Measurements from ENCODE around the gene NBEAL2.
"Not testable (repeated sequence)": the region's sequence is repeated elsewhere in the genome, so short reads cannot be mapped to it uniquely, and the experiment has no call there.

The NBEAL2 gene

DNA sequence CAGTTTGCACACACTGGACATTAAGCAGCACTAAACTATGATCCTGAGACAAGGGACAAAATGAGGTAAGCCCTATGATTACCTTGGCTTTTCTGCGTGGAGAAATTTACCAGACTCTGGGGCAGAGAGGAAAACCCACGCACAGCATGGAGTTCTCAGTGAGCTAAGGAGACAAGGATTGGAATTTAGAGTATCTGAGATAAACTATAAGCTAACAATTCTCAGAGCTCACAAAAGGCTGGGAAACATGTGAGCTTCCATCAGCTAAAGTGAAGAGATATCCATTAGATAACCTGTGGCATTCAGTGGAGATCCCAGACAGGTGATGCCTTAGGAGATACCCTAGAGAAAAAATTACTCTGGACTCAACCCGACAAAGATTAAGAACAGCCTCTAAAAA lies 48.7 kb downstream of the NBEAL2 start:
- no peaks in the 10 kb centered on the region for H3K9me3 ChIP-seq
- DNase-seq: no peak
- intact Hi-C loops (cut with DNase I; ENCODE audit: low total_unique reads): no loop called here

DNA sequence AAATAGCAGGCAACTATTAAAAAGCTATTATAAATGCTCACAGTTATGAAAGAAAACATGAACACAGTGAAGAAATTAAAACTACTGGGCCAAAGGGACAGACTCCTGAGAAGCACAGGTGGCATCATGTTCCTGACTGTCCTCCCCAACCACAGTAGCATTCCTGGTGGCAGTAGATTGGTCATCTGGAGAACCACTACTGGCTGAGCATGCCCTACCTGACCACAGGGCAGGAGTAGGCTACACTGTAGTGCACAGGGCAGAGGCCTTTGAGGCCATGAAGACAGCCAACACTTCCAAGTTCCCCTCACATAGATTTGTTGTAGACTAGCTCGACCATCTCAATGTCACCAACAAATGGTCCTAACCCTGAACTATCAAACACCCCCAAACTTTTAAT lies 49.2 kb downstream of the NBEAL2 start:
- no peak for DNase-seq
- Histone ChIP-seq H3K27ac (no peak overlapping the region), H3K27me3 (no peaks in the 10 kb centered on the region), H3K9me3 (no peaks in the 10 kb centered on the region), H3K36me3 (peaks cover 0 to 22% (median 0%) of the 10 kb centered on the region in 3 donors), H3K4me1 (no peaks in the 10 kb centered on the region), H3K4me3 (no peak overlapping the region)
- intact Hi-C loops (cut with DNase I; ENCODE audit: low total_unique reads): no loop called here
- TF ChIP-seq, protein P1, sequence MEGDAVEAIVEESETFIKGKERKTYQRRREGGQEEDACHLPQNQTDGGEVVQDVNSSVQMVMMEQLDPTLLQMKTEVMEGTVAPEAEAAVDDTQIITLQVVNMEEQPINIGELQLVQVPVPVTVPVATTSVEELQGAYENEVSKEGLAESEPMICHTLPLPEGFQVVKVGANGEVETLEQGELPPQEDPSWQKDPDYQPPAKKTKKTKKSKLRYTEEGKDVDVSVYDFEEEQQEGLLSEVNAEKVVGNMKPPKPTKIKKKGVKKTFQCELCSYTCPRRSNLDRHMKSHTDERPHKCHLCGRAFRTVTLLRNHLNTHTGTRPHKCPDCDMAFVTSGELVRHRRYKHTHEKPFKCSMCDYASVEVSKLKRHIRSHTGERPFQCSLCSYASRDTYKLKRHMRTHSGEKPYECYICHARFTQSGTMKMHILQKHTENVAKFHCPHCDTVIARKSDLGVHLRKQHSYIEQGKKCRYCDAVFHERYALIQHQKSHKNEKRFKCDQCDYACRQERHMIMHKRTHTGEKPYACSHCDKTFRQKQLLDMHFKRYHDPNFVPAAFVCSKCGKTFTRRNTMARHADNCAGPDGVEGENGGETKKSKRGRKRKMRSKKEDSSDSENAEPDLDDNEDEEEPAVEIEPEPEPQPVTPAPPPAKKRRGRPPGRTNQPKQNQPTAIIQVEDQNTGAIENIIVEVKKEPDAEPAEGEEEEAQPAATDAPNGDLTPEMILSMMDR (IDR thresholded peaks at IDR 0.05): no peak

More for the DNA sequence above, 48.7 kb downstream of the NBEAL2 start:
- no peaks in the 10 kb centered on the region for H3K27me3 ChIP-seq
- no peak overlapping the region for H3K4me3 ChIP-seq
- no peaks in the 10 kb centered on the region for H3K4me1 ChIP-seq
- TF ChIP-seq, protein P1 (IDR thresholded peaks at IDR 0.05): no peak
- peaks cover 0 to 19% (median 0%) of the 10 kb centered on the region in 3 donors for H3K36me3 ChIP-seq
- no peak overlapping the region for H3K27ac ChIP-seq

DNA sequence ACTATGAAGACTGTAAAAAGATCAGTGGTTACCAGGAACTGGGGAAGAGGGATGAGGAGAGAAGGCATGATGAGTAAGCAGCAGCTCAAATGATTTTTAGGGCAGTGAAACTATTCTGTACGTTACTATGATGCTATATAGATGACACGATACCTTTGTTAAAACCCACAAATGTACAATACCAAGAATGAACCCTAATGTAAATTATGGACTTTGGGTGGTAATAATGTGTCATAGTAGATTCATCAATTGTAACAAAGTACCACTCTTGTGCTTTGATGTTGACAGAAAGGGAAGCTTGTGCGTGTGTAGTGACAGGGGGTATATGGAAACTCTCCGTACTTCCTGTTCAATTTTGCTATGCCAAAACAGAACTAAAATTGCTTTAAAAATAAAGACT lies 51.6 kb downstream of the NBEAL2 start:
- DNase-seq; H3K27me3 ChIP-seq; H3K9me3 ChIP-seq; H3K27ac ChIP-seq; H3K4me3 ChIP-seq; intact Hi-C loops (cut with DNase I; ENCODE audit: low total_unique reads); H3K4me1 ChIP-seq: not testable (repeated sequence)
- H3K36me3 ChIP-seq: peaks cover 8 to 46% (median 18%) of the 10 kb centered on the region in 3 donors

DNA sequence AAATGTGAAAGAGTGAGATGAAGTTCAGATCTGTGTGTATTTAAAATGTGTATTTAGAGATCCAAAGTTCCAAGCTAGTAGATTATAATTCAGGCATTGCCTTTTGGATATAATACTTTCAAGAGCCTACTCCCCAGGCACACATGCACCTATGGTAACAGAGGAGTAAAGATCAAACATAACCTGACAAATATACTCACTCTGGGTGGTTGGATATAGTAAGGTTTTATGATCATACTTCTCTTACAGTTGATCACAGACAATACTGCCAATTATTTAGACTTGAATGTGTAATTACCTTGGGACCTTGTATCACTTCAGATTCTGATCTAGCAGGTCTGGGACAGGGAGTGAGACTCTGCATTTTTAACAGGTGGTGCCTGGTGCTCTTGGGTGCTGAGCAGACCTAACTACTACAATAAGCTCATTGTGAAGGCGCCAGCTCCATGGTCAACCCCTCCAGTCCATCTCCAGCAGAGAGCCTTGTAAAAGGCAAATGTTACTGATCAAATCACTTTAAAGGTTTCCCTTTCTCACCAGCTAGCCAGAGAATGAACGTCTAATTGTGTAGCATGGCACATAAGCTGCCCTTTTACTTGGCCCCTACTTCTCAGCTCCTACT lies 55.5 kb downstream of the NBEAL2 start:
- DNase-seq: no peak
- no peaks in the 10 kb centered on the region for H3K27me3 ChIP-seq
- TF ChIP-seq, protein P1 (IDR thresholded peaks at IDR 0.05): no peak
- no peaks in the 10 kb centered on the region for H3K9me3 ChIP-seq
- H3K36me3 ChIP-seq: peaks cover 39 to 83% (median 42%) of the 10 kb centered on the region in 3 donors
- intact Hi-C loops (cut with DNase I; ENCODE audit: low total_unique reads): no loop called here
- no peak overlapping the region for H3K27ac ChIP-seq
- no peaks in the 10 kb centered on the region for H3K4me1 ChIP-seq
- no peak overlapping the region for H3K4me3 ChIP-seq

DNA sequence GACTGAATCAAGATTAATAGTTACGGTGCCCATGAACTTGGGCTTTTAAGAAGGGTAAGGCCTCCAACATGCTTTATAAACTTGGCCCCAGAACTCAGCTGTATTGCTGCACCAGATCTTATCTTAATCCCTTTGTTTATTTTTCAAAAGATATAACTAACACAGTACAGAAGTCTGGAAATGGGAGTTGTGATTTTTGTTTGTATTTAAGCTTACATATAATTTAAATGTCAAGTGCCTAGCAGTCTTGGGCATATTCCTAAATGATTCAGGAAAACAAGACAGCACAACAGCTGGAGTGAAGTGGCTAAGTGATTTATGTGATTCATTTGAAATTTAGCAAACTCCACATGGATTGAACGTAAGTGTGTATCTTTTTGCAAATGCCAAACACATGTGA lies 56.2 kb downstream of the NBEAL2 start:
- Histone ChIP-seq H3K27ac (no peak overlapping the region), H3K27me3 (no peaks in the 10 kb centered on the region), H3K9me3 (no peaks in the 10 kb centered on the region), H3K4me1 (no peaks in the 10 kb centered on the region), H3K36me3 (peaks cover 45 to 89% (median 49%) of the 10 kb centered on the region in 3 donors), H3K4me3 (no peak overlapping the region)
- TF ChIP-seq, protein P1 (IDR thresholded peaks at IDR 0.05): no peak
- no peak for DNase-seq
- intact Hi-C loops (cut with DNase I; ENCODE audit: low total_unique reads): no loop called here

DNA sequence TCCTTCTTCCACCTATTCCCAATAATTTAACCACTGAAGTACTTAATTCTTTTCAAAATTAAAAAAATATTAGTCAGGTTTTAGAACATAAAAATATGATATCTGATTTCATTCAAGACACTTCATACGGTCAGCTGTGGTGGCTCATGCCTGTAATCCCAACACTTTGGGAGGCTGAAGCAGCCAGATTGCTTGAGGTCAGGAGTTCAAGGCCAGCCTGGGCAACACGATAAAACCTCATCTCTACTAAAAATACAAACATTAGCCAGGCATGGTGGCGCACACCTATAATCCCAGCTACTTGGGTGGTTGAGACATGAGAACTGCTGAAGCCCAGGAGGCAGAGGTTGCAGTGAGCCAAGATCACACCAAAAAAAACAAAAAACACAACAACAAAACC lies 56.7 kb downstream of the NBEAL2 start:
- no peaks in the 10 kb centered on the region for H3K9me3 ChIP-seq
- no peak overlapping the region for H3K27ac ChIP-seq
- H3K27me3 ChIP-seq: no peaks in the 10 kb centered on the region
- peaks cover 50 to 91% (median 54%) of the 10 kb centered on the region in 3 donors for H3K36me3 ChIP-seq
- no peaks in the 10 kb centered on the region for H3K4me1 ChIP-seq
- intact Hi-C loops (cut with DNase I; ENCODE audit: low total_unique reads): no loop called here
- no peak overlapping the region for H3K4me3 ChIP-seq
- TF ChIP-seq, protein P1 (IDR thresholded peaks at IDR 0.05): no peak
- DNase-seq: no peak

DNA sequence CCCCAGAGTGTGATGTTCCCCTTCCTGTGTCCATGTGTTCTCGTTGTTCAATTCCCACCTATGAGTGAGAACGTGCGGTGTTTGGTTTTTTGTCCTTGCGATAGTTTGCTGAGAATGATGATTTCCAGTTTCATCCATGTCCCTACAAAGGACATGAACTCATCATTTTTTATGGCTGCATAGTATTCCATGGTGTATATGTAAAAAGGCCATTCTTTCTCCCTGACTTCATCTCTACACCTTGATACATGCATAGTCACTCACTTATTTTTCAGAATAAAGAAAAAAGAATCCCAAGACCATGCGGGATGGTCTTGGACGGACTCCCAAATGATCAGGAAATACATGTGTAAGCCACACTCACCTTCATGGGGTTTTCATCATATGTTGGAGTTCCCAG lies 57.8 kb downstream of the NBEAL2 start:
- H3K27me3 ChIP-seq; DNase-seq; intact Hi-C loops (cut with DNase I; ENCODE audit: low total_unique reads); H3K9me3 ChIP-seq; H3K4me1 ChIP-seq; H3K4me3 ChIP-seq; H3K27ac ChIP-seq: not testable (repeated sequence)
- H3K36me3 ChIP-seq: peaks cover 62 to 94% (median 65%) of the 10 kb centered on the region in 3 donors

All from tibial artery (tissue), 4 donors.